ENCODE measurements around the gene OPRM1.

GRCh38 chr6:154070657-154071056 is 31.6 kb downstream of the OPRM1 start:
- no peak for TF ChIP-seq POLR2A (IDR thresholded peaks at IDR 0.05)
- TF ChIP-seq, protein P1, sequence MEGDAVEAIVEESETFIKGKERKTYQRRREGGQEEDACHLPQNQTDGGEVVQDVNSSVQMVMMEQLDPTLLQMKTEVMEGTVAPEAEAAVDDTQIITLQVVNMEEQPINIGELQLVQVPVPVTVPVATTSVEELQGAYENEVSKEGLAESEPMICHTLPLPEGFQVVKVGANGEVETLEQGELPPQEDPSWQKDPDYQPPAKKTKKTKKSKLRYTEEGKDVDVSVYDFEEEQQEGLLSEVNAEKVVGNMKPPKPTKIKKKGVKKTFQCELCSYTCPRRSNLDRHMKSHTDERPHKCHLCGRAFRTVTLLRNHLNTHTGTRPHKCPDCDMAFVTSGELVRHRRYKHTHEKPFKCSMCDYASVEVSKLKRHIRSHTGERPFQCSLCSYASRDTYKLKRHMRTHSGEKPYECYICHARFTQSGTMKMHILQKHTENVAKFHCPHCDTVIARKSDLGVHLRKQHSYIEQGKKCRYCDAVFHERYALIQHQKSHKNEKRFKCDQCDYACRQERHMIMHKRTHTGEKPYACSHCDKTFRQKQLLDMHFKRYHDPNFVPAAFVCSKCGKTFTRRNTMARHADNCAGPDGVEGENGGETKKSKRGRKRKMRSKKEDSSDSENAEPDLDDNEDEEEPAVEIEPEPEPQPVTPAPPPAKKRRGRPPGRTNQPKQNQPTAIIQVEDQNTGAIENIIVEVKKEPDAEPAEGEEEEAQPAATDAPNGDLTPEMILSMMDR (IDR thresholded peaks at IDR 0.05), result no peak
